HepG2 (cell line): ENCODE data around the gene STX1B. TPM values are rescaled to one million over a fixed set of nuclear protein-coding genes. Genes with fewer than 3 reads are reported as not detected.

ENCODE experiments used
- FLYWCH1 ChIP-seq: sonication (generic); formaldehyde crosslinking; IDR thresholded peaks from 2 replicates; pipeline ENCODE4 v1.8.1; 2023; ENCODE audit warnings: mild to moderate bottlenecking, missing genetic modification reagents
- FOSL2 ChIP-seq: sonication (generic); formaldehyde crosslinking; IDR thresholded peaks from 2 replicates; pipeline ENCODE4 v1.4.0; 2020; ENCODE audit warnings: missing genetic modification reagents
- GMEB2 ChIP-seq: IDR thresholded peaks from 2 replicates; pipeline ENCODE4 v1.6.1; 2016; ENCODE audit warnings: missing biosample characterization, missing genetic modification reagents, low read depth
- MEIS1 ChIP-seq: sonication (generic); formaldehyde crosslinking; IDR thresholded peaks from 2 replicates; pipeline ENCODE4 v1.9.0; 2021; ENCODE audit warnings: mild to moderate bottlenecking, missing genetic modification reagents, moderate library complexity, borderline replicate concordance
- RFX1 ChIP-seq: fragments of 450-650 bp; IDR thresholded peaks from 2 replicates; pipeline ENCODE4 v1.6.1; 2017
- SYNCRIP ChIP-seq: fragments of 200-400 bp; formaldehyde crosslinking; IDR thresholded peaks from 2 replicates; pipeline ENCODE4 v1.6.1; 2018; ENCODE audit warnings: mild to moderate bottlenecking, low read depth, low read length; ENCODE audit not compliant: insufficient read depth
- TBL1XR1 ChIP-seq: fragments of 150-350 bp; IDR thresholded peaks from 2 replicates; pipeline ENCODE4 v1.6.1; 2014; ENCODE audit warnings: borderline replicate concordance, low read length; ENCODE audit not compliant: partially characterized antibody
- ZNF343 ChIP-seq: sonication (generic); formaldehyde crosslinking; IDR thresholded peaks from 2 replicates; pipeline ENCODE4 v1.4.0; 2020; ENCODE audit warnings: mild to moderate bottlenecking, missing genetic modification reagents
- ZNF780A ChIP-seq: sonication (generic); formaldehyde crosslinking; IDR thresholded peaks from 2 replicates; pipeline ENCODE4 v1.8.0; 2022; ENCODE audit warnings: mild to moderate bottlenecking, missing genetic modification reagents, moderate library complexity
- polyA plus RNA-seq, 8 experiments: library from polyadenylated mRNA; depleted of rRNA in 3 of 8; stranded (reverse) in 7 of 8; unstranded in 1 of 8; fragments of >200 nt; fragmentation: Illumina TruSeq in 4 of 8; extraction: Trizol in 4 of 8; gene quantifications; 2 replicates each; pipeline versions ENCODE4 v1.2.1 to v1.2.3, GENCODE V29; 2011 to 2016; ENCODE audit warnings: low read depth in 4 of 8, missing spikeins in 1 of 8, mixed read lengths in 1 of 8; ENCODE audit not compliant: insufficient read depth in 1 of 8
- total RNA-seq, 5 experiments: library from RNA; depleted of rRNA; stranded (reverse); fragments of >200 nt; fragmentation: Illumina TruSeq; extraction: Trizol; gene quantifications; 2 replicates each; pipeline ENCODE4 v1.2.3, GENCODE V29; 2016; ENCODE audit warnings: low read depth in 1 of 5
- TF ChIP-seq, protein P1 (sequence below): sonication (generic); formaldehyde crosslinking; IDR thresholded peaks from 2 replicates; pipeline ENCODE4 v1.5.0; 2020; ENCODE audit warnings: missing genetic modification reagents, mild to moderate bottlenecking, borderline replicate concordance
- TF ChIP-seq, protein P2 (sequence below): sonication (generic); formaldehyde crosslinking; IDR thresholded peaks from 2 replicates; pipeline ENCODE4 v1.4.0; 2020; ENCODE audit warnings: missing genetic modification reagents
- TF ChIP-seq, protein P3 (sequence below): sonication (generic); formaldehyde crosslinking; IDR thresholded peaks from 2 replicates; pipeline ENCODE4 v1.5.0; 2020; ENCODE audit warnings: missing genetic modification reagents
- TF ChIP-seq, protein P4 (sequence below): sonication (generic); formaldehyde crosslinking; IDR thresholded peaks from 2 replicates; pipeline ENCODE4 v1.4.0; 2020; ENCODE audit warnings: missing genetic modification reagents, mild to moderate bottlenecking, borderline replicate concordance
- TF ChIP-seq, protein P5 (sequence below): sonication (generic); formaldehyde crosslinking; IDR thresholded peaks from 2 replicates; pipeline ENCODE4 v1.8.1; 2023; ENCODE audit warnings: mild to moderate bottlenecking, moderate library complexity, missing genetic modification reagents
- TF ChIP-seq, protein P6 (sequence below): sonication (generic); formaldehyde crosslinking; IDR thresholded peaks from 2 replicates; pipeline ENCODE4 v1.8.1; 2023; ENCODE audit warnings: mild to moderate bottlenecking, missing genetic modification reagents, borderline replicate concordance

STX1B gene
- total and polyA plus RNA-seq, 2 of the 13 experiments (the other 11 are each of a cell fraction or from before 2014, with no cell fraction given): 2.1 to 3.0 TPM

GRCh38 chr16:30996324-30996984 is 14.0 kb downstream of the STX1B start (continued):
- TF ChIP-seq, protein P1, sequence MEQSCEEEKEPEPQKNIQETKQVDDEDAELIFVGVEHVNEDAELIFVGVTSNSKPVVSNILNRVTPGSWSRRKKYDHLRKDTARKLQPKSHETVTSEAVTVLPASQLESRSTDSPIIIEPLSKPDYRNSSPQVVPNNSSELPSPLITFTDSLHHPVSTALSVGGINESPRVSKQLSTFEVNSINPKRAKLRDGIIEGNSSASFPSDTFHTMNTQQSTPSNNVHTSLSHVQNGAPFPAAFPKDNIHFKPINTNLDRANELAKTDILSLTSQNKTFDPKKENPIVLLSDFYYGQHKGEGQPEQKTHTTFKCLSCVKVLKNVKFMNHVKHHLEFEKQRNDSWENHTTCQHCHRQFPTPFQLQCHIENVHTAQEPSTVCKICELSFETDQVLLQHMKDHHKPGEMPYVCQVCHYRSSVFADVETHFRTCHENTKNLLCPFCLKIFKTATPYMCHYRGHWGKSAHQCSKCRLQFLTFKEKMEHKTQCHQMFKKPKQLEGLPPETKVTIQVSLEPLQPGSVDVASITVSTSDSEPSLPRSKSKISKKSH: no peak
- TF ChIP-seq RFX1 (no peak), FOSL2 (CRISPR knock-in tag) (peak; percentile 68), ZNF780A (CRISPR knock-in tag) (no peak), GMEB2 (CRISPR knock-in tag) (no peak), FLYWCH1 (CRISPR knock-in tag) (0 out of 2 replicates have a peak, but pooled peaks have one; percentile 46), TBL1XR1 (peak; percentile 42), MEIS1 (CRISPR knock-in tag) (no peak; the same call in 1 of the 2 replicates), ZNF343 (CRISPR knock-in tag) (peak; percentile 8; the same call in 1 of the 2 replicates), SYNCRIP (no peak)
- TF ChIP-seq, protein P2, sequence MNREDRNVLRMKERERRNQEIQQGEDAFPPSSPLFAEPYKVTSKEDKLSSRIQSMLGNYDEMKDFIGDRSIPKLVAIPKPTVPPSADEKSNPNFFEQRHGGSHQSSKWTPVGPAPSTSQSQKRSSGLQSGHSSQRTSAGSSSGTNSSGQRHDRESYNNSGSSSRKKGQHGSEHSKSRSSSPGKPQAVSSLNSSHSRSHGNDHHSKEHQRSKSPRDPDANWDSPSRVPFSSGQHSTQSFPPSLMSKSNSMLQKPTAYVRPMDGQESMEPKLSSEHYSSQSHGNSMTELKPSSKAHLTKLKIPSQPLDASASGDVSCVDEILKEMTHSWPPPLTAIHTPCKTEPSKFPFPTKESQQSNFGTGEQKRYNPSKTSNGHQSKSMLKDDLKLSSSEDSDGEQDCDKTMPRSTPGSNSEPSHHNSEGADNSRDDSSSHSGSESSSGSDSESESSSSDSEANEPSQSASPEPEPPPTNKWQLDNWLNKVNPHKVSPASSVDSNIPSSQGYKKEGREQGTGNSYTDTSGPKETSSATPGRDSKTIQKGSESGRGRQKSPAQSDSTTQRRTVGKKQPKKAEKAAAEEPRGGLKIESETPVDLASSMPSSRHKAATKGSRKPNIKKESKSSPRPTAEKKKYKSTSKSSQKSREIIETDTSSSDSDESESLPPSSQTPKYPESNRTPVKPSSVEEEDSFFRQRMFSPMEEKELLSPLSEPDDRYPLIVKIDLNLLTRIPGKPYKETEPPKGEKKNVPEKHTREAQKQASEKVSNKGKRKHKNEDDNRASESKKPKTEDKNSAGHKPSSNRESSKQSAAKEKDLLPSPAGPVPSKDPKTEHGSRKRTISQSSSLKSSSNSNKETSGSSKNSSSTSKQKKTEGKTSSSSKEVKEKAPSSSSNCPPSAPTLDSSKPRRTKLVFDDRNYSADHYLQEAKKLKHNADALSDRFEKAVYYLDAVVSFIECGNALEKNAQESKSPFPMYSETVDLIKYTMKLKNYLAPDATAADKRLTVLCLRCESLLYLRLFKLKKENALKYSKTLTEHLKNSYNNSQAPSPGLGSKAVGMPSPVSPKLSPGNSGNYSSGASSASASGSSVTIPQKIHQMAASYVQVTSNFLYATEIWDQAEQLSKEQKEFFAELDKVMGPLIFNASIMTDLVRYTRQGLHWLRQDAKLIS (CRISPR knock-in tag): no peak
- TF ChIP-seq, protein P3, sequence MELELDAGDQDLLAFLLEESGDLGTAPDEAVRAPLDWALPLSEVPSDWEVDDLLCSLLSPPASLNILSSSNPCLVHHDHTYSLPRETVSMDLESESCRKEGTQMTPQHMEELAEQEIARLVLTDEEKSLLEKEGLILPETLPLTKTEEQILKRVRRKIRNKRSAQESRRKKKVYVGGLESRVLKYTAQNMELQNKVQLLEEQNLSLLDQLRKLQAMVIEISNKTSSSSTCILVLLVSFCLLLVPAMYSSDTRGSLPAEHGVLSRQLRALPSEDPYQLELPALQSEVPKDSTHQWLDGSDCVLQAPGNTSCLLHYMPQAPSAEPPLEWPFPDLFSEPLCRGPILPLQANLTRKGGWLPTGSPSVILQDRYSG (CRISPR knock-in tag): no peak
- TF ChIP-seq, protein P4, sequence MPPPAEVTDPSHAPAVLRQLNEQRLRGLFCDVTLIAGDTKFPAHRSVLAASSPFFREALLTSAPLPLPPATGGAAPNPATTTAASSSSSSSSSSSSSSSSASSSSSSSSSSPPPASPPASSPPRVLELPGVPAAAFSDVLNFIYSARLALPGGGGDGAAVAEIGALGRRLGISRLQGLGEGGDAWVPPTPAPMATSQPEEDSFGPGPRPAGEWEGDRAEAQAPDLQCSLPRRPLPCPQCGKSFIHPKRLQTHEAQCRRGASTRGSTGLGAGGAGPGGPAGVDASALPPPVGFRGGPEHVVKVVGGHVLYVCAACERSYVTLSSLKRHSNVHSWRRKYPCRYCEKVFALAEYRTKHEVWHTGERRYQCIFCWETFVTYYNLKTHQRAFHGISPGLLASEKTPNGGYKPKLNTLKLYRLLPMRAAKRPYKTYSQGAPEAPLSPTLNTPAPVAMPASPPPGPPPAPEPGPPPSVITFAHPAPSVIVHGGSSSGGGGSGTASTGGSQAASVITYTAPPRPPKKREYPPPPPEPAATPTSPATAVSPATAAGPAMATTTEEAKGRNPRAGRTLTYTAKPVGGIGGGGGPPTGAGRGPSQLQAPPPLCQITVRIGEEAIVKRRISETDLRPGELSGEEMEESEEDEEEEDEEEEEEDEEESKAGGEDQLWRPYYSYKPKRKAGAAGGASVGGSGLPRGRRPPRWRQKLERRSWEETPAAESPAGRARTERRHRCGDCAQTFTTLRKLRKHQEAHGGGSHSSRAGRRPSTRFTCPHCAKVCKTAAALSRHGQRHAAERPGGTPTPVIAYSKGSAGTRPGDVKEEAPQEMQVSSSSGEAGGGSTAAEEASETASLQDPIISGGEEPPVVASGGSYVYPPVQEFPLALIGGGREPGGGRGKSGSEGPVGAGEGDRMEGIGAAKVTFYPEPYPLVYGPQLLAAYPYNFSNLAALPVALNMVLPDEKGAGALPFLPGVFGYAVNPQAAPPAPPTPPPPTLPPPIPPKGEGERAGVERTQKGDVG (CRISPR knock-in tag): no peak
- TF ChIP-seq, protein P5, sequence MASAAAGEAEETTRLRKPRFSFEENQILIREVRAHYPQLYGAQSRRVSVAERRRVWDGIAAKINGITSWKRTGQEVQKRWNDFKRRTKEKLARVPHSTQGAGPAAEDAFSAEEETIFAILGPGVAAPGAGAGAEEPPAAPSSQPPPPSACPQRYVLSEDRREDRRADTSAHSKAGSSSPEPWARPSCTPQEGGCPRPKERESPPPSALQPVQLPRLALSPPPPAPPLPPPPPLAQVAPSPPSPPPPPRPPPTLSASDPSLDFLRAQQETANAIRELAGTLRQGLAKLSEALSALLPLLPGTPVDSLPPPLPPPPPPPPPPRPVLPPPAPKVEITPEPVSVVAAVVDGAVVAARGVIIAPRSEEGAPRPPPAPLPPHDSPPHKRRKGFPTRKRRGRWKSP: peak; percentile 45; the same call in 1 of the 2 replicates
- TF ChIP-seq, protein P6, sequence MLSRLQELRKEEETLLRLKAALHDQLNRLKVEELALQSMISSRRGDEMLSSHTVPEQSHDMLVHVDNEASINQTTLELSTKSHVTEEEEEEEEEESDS (CRISPR knock-in tag): 0 out of 2 replicates have a peak, but pooled peaks have one; percentile 64
